Activated CD8-positive, alpha-beta T cell treated with anti-CD3 and anti-CD28 coated beads for 36 hours (primary cell): ENCODE measurements around the gene PID1. TPM values are rescaled to one million over a fixed set of nuclear protein-coding genes. Genes with fewer than 3 reads are reported as not detected.

ENCODE experiments used
- ATAC-seq: fragments of 200-7000 bp; cut with Tn5 transposase; one replicate; pipeline ENCODE4 v1.10.0; 2021; ENCODE audit warnings: mild to moderate bottlenecking, moderate library complexity
- CTCF ChIA-PET: fragments of 350-600 bp; sonication (Branson Sonifier 250); formaldehyde crosslinking; loops from one replicate; lab custom pipeline; 2021; ENCODE audit warnings: antibody characterized with exemption; lab: Charles Lee
- POLR2A ChIA-PET: fragments of 350-600 bp; sonication (Branson Sonifier 250); formaldehyde crosslinking; loops from one replicate; lab custom pipeline; 2021; ENCODE audit warnings: antibody characterized with exemption; lab: Charles Lee
- DNase-seq: peaks from one replicate; pipeline ENCODE4 v3.0.0-alpha.2; 2020
- H3K27ac Mint-ChIP-seq: one replicate; pipeline ENCODE4 v1.8.0; 2021; ENCODE audit warnings: mild to moderate bottlenecking, mixed read lengths
- H3K27me3 Mint-ChIP-seq: one replicate; pipeline ENCODE4 v1.8.0; 2021; ENCODE audit warnings: mixed read lengths
- H3K36me3 Mint-ChIP-seq: one replicate; pipeline ENCODE4 v1.8.0; 2021; ENCODE audit warnings: low read depth, mixed read lengths
- H3K4me1 Mint-ChIP-seq: one replicate; pipeline ENCODE4 v1.8.0; 2021; ENCODE audit warnings: low read depth, mixed read lengths
- H3K4me3 Mint-ChIP-seq: one replicate; pipeline ENCODE4 v1.8.0; 2021; ENCODE audit warnings: mild to moderate bottlenecking, moderate library complexity, mixed read lengths
- H3K9me3 Mint-ChIP-seq: one replicate; pipeline ENCODE4 v1.8.0; 2021; ENCODE audit warnings: mixed read lengths
- CTCF ChIP-seq: fragments of 200-600 bp; IDR thresholded peaks from one replicate; pipeline ENCODE4 v1.8.0; 2022; ENCODE audit warnings: antibody characterized with exemption, mild to moderate bottlenecking
- intact Hi-C: fragments of 100-400 bp; cut with micrococcal nuclease; formaldehyde crosslinking; loops from one replicate; pipeline ENCODE4 v1.10.0; 2022
- total RNA-seq, 2 experiments: library from RNA; stranded (reverse); gene quantifications; one replicate each; pipeline ENCODE4 v1.2.3, GENCODE V29; 2021

The PID1 gene
- total RNA-seq, 2 experiments from 2014 or later, result not detected

- no peaks in the 10 kb centered on the region for H3K9me3 Mint-ChIP-seq
- H3K4me1 Mint-ChIP-seq, result no peaks in the 10 kb centered on the region
- TF ChIP-seq CTCF, result no peak
- no peaks in the 10 kb centered on the region for H3K36me3 Mint-ChIP-seq
- H3K4me3 Mint-ChIP-seq, result no peak overlapping the region
- no peak for ATAC-seq
- intact Hi-C loops, result no loop called here
- no peaks in the 10 kb centered on the region for H3K27me3 Mint-ChIP-seq
- ChIA-PET CTCF (interaction anchor here (0.7 kb wide), 1 partner anchor 33 kb away, joined by 3 read pairs; no protein-coding TSS in a partner anchor), POLR2A (no interaction called here)
- DNase-seq, result no peak
- no peak overlapping the region for H3K27ac Mint-ChIP-seq
Measured at GRCh38 chr2:229130522-229130921, 140.6 kb downstream of the PID1 start.

- H3K4me1 Mint-ChIP-seq, result no peaks in the 10 kb centered on the region
- no peak overlapping the region for H3K4me3 Mint-ChIP-seq
- DNase-seq, result no peak
- no peaks in the 10 kb centered on the region for H3K27me3 Mint-ChIP-seq
- POLR2A ChIA-PET, result no interaction called here
- no peak overlapping the region for H3K27ac Mint-ChIP-seq
- H3K36me3 Mint-ChIP-seq, result no peaks in the 10 kb centered on the region
- no peak for TF ChIP-seq CTCF
- no peaks in the 10 kb centered on the region for H3K9me3 Mint-ChIP-seq
- ATAC-seq, result no peak
- CTCF ChIA-PET, result interaction anchor here (0.7 kb wide), 1 partner anchor 32 kb away, joined by 3 read pairs; no protein-coding TSS in a partner anchor
- intact Hi-C loops, result no loop called here
Measured at GRCh38 chr2:229129738-229130371, 141.2 kb downstream of the PID1 start.

GRCh38 chr2:229127471-229127870, 143.6 kb downstream of the PID1 start:
- ATAC-seq, result no peak
- H3K4me3 Mint-ChIP-seq, result no peak overlapping the region
- POLR2A ChIA-PET, result interaction anchor here (0.7 kb wide), 1 partner anchor 12 kb away, joined by 3 read pairs; no protein-coding TSS in a partner anchor
- no peak for DNase-seq
- H3K36me3 Mint-ChIP-seq, result no peaks in the 10 kb centered on the region
- CTCF ChIA-PET, result no interaction called here
- no peaks in the 10 kb centered on the region for H3K9me3 Mint-ChIP-seq
- no peaks in the 10 kb centered on the region for H3K27me3 Mint-ChIP-seq
- TF ChIP-seq CTCF, result no peak
- intact Hi-C loops, result no loop called here
- no peaks in the 10 kb centered on the region for H3K4me1 Mint-ChIP-seq
- no peak overlapping the region for H3K27ac Mint-ChIP-seq

- ATAC-seq (no peak), DNase-seq (no peak)
- no peaks in the 10 kb centered on the region for H3K36me3 Mint-ChIP-seq
- POLR2A ChIA-PET, result no interaction called here
- no peaks in the 10 kb centered on the region for H3K4me1 Mint-ChIP-seq
- intact Hi-C loops, result no loop called here
- no peaks in the 10 kb centered on the region for H3K9me3 Mint-ChIP-seq
- CTCF ChIA-PET, result no interaction called here
- H3K4me3 Mint-ChIP-seq, result no peak overlapping the region
- H3K27ac Mint-ChIP-seq, result no peak overlapping the region
- no peaks in the 10 kb centered on the region for H3K27me3 Mint-ChIP-seq
- no peak for TF ChIP-seq CTCF
Measured at GRCh38 chr2:229126066-229126465, 145.0 kb downstream of the PID1 start.

GRCh38 chr2:229124136-229124535, 147.0 kb downstream of the PID1 start:
- ATAC-seq (no peak), DNase-seq (no peak)
- ChIA-PET POLR2A (no interaction called here), CTCF (no interaction called here)
- intact Hi-C loops, result no loop called here
- Mint-ChIP-seq H3K9me3 (no peaks in the 10 kb centered on the region), H3K27ac (no peak overlapping the region), H3K27me3 (no peaks in the 10 kb centered on the region), H3K4me3 (no peak overlapping the region), H3K4me1 (no peaks in the 10 kb centered on the region), H3K36me3 (no peaks in the 10 kb centered on the region)
- TF ChIP-seq CTCF, result no peak
